NCI-H2107 treated with DMSO at 0.1 percent for 48 hours (cell line): ENCODE results near the gene ARHGAP24.
"Not testable (repeated sequence)": the region's sequence is repeated elsewhere in the genome, so short reads cannot be mapped to it uniquely, and the experiment has no call there.

Source experiments
- DNase-seq: peaks from one replicate; lab custom pipeline; 2025; ENCODE audit not compliant: unreplicated experiment; lab: John Stamatoyannopoulos, UW

The ARHGAP24 gene

DNA sequence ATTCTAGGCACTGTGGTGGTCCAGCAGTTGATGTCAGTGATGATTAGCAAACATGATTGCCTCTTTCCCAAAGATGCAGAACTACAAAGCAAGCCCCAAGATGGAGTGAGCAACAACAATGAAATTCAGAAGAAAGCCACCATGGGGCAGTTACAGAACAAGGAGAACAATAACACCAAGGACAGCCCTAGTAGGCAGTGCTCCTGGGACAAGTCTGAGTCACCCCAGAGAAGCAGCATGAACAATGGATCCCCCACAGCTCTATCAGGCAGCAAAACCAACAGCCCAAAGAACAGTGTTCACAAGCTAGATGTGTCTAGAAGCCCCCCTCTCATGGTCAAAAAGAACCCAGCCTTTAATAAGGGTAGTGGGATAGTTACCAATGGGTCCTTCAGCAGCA is 519.6 kb downstream of the ARHGAP24 start:
- no peak for DNase-seq

DNA sequence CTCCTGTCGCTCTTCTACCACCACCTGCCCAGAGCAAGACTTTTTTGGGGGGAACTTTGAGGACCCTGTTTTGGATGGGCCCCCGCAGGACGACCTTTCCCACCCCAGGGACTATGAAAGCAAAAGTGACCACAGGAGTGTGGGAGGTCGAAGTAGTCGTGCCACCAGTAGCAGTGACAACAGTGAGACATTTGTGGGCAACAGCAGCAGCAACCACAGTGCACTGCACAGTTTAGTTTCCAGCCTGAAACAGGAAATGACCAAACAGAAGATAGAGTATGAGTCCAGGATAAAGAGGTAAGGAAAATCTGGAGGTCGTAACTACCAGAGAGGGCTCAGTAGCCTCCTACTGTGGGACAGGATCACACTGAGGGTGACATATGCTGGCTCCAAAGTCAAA is 520.4 kb downstream of the ARHGAP24 start:
- no peak for DNase-seq

DNA sequence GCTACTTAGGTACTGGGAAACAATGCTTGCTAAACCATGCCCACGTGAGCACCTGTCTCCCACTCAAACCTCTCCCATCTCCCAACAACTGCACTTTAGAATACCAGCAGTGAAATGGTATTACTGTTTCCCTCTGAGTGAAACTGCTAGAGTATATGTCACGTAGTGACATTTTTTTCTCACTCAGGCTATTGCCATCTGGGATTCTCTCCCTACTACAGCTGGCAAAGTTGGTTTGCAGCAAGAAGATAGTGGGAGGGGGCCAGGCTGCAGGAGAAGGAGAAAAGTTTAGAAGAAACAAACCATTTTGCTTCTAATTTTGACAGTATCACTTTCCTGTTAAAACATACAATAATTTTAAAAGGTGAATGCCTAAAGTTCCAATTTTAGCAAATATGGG is 526.6 kb downstream of the ARHGAP24 start:
- DNase-seq, result no peak

DNA sequence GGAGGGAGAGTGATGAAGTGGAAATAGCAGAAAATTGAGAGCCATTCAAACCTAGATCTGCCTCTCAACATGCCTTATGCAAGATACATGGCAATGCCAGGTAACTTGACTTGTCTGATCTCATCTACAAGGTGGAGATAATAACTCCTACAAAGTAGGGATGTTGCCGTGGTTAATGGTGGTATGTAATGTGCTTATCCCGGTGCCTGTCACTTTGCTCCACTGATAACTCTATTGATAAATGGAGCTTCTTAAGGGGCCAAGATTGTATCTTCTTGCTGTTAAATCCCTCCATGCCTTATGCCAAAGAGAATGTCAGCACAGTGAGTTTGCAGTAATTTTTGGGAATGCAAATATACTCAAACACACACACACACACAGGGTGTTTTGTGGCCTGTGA is 529.1 kb downstream of the ARHGAP24 start:
- DNase-seq, result no peak

DNA sequence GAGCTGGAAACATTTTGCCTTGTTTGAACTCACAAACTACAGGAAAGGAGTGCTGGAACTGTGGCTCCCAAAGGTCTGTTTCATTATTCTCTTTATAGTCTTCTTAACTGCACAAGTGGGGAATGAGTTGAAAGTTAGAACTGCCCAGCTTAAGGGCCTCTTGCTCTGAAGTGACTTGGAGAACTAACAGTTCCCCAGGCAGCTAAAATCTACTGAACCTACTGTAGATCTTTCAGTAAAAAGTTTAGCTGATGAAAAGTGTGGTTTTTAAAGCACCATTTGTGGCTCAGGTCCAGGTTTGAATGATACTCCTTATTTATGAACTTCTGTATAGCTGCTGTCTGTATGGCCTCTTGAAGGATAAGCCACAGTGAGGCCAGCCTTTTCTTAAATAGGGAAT is 531.1 kb downstream of the ARHGAP24 start:
- DNase-seq, result no peak

DNA sequence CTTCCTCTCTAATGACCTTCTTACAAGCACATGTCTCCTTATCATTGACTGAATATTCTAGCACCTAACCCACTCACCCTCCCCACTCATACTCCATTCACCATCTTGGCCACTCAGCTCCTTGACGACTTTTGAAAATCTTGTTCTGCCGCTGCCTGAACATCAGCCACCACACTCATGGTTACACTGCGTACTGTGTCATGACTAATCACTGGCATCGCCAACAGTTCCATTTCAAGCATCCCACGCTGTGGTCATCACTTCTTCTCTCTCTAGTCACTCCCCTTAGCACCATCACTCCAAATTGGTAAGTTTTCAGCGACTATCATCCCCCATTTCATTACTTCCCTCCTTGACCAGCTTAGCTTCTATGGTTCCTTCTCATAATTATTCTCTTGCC is 532.1 kb downstream of the ARHGAP24 start:
- DNase-seq, result no peak

DNA sequence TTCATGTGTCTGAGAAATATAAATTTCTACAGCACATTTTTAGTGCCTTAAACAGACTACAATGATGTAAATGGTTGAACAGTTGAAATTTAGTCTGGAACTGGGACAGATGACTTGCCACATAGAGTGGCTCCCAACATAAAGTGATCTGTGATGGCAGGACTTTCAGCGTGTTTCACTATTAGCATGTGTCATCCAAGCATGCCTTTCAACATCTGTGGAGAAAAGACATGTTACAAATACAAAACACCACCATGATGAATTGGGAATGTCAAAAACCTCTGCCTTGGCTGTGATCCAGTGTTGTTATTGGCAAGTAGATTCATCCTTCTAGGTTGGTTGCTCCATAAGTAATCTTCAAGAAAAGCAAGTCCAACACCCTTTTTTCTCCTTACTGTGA is 536.2 kb downstream of the ARHGAP24 start:
- no peak for DNase-seq

DNA sequence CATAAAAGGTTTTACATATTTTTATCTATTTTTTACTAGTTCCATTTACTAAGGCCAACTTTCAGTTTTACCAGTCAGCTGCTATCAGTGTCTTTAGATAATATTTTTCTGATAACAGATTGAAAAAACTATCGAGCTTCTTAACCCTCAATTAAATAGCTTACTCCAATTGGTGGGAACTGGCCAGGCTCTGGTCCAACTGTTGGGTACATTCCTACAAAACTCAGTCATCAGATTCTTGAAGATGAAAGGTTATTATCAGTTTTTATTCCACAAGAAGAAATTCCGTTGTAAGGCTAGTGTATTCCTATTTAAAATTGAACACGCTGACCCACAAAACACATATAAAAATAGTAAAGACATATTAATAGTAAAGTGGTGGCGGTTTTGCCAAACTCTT is 538.7 kb downstream of the ARHGAP24 start:
- DNase-seq, result no peak

DNA sequence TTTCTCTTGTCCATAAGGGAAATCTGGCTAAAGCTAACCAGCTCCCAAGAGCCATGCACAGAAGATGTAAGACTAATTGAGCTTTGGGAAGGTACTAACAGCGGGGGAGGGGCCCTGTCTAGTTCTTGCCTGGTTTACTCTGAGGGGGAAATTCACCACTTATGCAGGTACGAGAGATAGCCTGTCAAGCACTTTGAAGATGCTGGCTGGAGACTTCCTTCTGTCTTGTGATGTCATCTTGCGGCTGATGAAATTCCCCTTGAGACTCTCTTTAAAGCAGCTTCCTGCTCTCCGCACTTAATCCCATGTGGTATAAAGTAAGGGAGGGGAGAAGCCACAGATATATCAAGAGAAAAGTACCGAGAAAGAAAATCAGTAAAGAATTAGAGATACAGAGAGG is 539.6 kb downstream of the ARHGAP24 start:
- no peak for DNase-seq

DNA sequence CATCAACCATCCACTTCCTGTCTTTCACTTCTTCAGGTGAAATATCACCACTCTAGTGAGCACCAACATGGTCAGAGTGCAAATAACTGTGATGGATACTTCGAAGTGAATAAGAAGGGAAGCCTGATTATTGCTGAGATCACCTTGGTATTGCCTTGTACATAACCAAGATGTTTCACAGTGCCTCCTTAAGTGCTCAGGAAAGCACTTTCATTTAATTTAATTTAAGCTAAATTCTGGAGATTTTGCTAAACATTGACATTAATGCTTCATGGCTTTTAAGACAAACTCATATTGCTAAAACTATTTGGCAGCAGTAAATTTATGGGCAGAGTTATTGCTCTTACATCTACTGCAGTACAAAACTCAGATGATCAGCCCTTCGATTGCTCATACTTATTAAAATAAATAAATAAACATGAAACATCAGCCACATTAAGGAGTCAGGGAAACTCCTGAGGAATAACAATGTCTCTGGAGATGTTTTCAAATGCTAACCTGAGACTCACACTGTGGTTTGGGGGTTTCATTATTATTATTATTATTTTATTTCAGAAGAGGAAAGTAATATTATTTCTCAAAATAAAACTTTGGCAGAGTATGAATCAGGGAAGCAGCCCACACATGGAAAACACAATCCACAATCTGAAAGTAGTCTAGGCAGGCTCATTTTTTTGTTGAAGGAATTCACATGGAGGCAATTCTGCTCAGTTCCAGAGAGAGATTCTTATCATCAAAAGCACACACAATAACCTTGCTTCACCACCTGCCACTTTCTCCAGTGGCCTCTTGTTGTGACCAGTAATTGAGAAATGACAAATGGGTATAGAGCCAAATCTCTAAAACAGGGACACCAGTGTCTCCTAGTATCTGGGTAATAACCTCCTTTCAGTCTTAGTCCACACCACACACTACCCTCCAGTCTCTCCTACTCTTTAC is 540.7 kb downstream of the ARHGAP24 start:
- DNase-seq, result no peak

DNA sequence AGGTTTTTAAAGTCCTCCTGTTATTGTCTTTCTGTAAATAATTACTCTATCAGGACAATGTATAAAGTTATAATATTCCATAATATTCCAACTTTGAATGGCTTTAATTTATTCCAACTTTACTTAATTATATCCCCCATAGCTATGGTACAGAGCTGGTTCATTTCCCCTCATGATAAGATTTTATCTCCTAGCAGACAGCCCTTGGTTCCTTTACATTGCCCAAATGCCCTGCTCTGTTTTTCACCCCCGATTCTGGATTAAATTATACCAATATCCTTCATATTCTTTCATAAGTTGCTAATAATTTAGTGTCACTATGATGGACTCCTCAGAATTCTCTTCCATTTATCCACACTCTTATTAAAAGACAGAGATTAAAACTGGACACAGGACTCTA is 544.4 kb downstream of the ARHGAP24 start:
- no peak for DNase-seq

DNA sequence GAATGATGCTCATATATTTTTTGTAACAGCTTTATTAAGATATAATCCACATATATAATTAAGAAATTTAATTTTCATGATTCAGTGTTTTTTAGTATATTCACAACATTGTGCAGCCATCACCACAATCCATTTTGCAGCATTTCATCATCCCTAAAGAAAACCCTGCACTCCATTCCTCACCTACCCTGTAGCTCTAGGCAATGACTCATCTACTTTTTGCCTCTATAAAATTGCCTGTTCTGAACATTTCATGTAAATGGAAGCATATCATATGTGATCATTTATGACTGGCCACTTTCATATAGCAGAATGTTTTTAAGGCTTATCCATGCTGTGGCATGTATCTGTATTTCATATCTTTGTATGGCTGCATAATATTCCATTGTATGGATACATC is 545.0 kb downstream of the ARHGAP24 start:
- DNase-seq, result no peak

DNA sequence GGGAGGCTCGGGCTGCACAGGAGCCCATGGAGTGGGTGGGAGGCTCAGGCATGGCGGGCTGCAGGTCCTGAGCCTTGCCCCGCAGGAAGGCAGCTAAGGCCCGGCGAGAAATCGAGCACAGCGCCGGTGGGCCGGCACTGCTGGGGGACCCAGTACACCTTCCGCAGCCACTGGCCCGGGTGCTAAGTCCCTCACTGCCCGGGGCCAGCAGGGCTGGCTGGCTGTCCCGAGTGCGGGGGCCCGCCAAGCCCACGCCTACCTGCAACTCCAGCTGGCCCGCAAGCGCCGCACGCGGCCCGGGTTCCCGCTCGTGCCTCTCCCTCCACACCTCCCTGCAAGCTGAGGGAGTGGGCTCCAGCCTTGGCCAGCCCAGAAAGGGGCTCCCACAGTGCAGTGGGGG is 546.7 kb downstream of the ARHGAP24 start:
- DNase-seq, result not testable (repeated sequence)

DNA sequence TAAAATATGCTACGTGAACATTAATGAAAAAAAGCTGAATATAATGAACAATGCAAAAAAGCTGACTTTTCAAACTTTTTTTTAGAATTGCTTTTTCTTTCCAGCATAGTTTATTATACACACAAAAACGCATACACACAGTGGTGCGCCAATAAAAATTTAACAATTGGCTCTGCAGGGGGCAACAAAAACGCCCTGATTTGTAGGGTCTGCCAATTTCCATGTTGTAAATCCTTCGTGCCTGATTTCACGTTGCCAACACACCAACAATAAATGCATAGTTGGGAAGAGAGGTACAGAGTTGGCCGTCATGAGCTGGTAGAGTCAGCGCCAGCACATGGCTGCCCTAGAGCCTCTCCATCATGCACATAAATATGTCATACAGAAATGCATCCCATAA is 551.8 kb downstream of the ARHGAP24 start:
- no peak for DNase-seq

DNA sequence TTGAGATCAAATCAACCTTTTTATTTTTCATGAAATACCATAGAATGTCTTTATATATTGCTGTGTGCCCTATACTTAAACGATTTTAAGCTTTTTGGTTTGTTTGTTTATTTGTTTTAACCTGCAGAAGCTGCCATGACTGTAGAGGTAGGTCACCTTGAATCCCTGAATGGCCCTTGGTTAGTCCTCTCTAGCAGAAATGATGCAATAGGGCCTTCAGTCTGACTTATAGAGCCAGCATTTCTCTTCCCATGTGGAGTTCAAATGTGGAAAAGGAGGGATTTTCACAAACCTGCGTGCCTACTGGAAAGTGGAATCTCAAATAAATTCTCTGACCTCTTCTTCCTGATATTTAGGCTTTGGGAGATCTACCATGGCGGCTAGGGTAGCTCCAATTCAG is 557.0 kb downstream of the ARHGAP24 start:
- DNase-seq, result no peak

DNA sequence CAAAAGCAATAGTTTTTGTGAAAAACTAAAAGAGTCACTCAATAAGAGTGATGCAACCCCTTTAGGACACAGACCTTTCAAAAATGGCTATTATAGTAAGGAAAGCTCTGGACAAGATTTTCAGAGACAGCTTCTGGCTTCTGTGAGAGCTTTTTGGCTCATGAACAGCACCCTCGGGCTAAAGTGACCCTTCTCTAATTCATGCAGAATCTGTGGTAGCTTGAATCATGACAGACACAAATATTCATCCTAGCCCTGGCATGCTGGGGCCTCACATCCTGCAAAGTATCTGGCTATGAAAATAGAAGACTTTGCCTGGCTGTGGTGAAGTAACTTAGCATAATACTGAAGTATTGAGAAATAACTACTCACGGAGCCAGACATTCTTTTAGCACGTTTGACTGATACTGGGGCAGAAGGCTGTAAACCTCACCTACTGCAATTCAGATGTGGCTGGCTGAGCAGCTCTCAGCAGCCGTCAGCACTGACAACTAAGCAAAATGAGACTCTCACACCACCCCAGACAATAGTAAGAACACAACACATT is 557.6 kb downstream of the ARHGAP24 start:
- DNase-seq, result no peak

DNA sequence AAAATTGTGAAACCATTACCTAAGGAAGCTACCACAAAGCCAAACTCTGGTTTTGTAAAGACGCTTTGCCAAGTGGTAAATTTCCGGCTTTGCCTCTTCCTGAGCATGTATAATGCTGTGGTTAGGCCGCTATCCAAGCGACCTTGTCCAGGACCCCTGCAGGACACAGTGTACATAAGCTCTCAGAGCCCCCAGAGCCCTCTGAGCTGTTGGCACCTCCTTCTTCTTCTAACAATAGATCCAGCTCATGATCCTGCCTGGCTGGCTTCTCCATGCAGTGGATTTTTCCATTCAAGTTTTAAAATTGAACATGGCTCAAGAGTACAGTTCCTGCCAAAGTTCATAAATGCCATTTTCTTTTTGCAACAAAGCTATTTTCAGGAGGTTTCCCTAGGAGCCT is 558.2 kb downstream of the ARHGAP24 start:
- DNase-seq, result no peak

DNA sequence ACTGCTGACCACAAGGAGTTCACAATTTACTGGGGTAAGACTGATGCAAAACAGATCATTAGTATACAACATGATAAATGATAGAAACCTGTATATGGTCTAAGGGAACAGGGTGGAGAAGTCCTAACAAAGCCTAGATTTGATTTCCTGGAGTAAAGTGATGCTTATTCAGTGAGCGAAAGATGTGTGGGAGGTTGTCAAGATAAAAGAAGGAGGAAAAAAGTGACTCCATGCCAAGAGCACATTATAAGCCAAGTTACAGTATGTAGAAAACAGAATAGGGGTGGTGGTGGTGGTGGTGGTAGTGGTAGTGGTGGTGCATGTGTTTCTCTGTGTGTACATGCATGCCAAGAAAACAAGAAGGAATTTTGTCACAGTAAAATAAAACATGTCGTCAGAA is 559.7 kb downstream of the ARHGAP24 start:
- DNase-seq, result no peak

DNA sequence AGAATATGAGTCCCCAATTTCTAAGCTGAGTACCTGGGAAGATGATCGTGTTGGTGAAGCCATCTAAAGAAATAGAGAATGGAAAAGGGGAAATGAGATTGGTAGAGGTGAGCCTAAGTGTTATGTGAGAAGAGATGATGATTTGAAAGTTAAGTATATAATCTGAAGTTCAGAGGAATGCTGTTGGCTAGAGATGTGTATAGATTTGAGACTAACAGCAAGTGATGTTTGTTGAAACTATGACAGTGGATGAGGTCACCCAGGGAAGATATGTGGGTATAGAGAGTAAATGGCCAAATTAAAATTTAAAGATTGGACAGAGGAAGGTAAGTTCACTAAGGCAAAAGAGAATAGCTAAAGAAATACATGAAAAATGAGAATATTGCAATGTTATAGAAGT is 560.7 kb downstream of the ARHGAP24 start:
- no peak for DNase-seq

DNA sequence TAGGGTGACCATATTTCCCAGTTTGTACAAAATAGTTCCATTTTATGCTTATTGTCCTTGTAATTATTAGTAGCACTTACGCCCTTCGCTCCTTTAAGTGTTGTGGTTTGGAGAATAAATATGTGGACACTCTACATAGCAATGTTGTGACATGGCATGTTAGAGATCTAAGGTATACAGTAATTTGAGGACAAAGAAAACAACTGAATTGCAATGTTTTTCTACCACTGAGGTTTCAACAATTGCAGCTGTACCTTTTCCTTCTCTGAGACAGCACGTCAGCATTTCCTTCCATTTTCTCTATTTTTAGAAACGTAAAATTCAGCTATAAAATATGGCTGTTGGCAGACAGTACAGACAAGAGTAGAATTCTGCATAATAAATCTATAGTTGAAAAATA is 561.8 kb downstream of the ARHGAP24 start:
- no peak for DNase-seq

DNA sequence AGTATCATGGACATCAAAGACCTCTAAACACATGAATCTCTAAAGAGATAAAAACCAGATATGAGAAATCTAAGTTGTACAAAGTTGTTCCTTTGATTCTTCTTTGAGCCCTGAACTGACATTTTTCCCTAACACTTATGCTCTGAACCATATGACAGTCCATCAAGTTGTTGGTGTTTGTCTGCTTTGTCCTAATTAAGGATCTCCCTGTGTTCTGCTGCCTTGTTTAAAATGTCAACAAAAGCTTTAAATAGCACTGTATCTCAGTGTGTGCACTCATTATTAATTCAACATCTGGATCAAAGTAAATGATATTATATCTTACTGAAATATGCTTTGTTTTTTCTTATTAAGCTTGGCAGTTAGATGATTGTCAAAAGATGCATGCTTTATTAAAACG is 563.1 kb downstream of the ARHGAP24 start:
- no peak for DNase-seq

DNA sequence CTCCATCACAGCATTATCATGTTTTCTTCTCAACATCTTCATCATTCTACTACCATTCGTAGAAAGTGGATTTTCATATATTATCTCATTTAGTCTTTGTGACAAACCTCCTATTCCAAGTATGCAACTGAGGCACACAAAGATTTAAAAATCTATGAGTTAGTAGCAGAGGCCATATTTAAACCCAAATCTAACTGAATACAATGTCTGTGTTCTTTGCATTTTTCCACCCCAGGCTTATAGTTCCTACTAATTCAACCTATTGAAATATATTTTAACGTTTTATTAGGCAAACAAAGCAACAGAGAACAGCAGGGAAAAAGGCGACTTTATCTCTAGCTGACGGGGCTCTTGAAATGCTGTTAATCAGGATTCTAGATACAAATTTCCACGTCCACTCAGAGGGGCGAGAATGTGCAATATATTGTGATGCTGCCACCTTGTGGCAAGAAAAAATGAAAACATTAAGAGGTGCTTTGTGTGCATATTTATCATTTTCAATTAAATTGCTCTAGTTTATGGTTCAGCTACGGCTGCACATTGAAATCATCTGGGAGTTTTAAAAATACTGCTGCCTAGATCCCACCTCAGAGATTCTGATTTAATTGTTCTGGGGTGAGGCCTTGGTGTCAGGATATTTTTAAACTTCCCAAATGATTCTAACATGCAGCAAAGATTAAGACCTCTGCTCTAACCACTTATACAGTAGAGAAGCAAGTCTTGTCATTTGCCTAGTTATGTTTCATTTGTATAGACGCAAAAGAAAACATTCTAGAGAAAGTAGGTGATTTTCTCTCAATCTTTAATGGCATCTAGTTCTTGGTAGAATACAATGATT is 569.0 kb downstream of the ARHGAP24 start:
- DNase-seq, result no peak
